Chondrocyte (in vitro differentiated cells): Measurements from ENCODE around the gene ATXN7. TPM values are rescaled to one million over a fixed set of nuclear protein-coding genes. Genes with fewer than 3 reads are reported as not detected.

ENCODE experiments used
- DNase-seq: peaks from one replicate; pipeline ENCODE4 v3.0.0; 2021; ENCODE audit warnings: mixed read lengths, low spot score
- H3K27ac Mint-ChIP-seq: one replicate; pipeline ENCODE4 v1.8.0; 2021; ENCODE audit warnings: mild to moderate bottlenecking, moderate library complexity, mixed read lengths; ENCODE audit not compliant: unreplicated experiment
- H3K27me3 Mint-ChIP-seq: 2 replicates; pipeline ENCODE4 v1.8.0; 2021; ENCODE audit warnings: low read depth, mixed read lengths
- H3K36me3 Mint-ChIP-seq: 2 replicates; pipeline ENCODE4 v1.8.0; 2021; ENCODE audit warnings: low read depth, mixed read lengths
- H3K4me1 Mint-ChIP-seq: 2 replicates; pipeline ENCODE4 v1.8.0; 2021; ENCODE audit warnings: low read depth, mild to moderate bottlenecking, mixed read lengths
- H3K4me3 Mint-ChIP-seq: one replicate; pipeline ENCODE4 v1.8.0; 2021; ENCODE audit warnings: mild to moderate bottlenecking, moderate library complexity, mixed read lengths; ENCODE audit not compliant: unreplicated experiment
- H3K9me3 Mint-ChIP-seq: 2 replicates; pipeline ENCODE4 v1.8.0; 2021; ENCODE audit warnings: low read depth, mixed read lengths
- total RNA-seq: library from RNA; stranded (reverse); gene quantifications from 3 replicates; pipeline ENCODE4 v1.2.1, GENCODE V29; 2021
- TF ChIP-seq, protein P1 (sequence below): fragments of 200-600 bp; sonication (generic); IDR thresholded peaks from 2 replicates; pipeline ENCODE4 v1.5.0; 2021; ENCODE audit warnings: antibody characterized with exemption, mild to moderate bottlenecking, moderate library complexity

ATXN7 gene
- total RNA-seq, 1 donor from 2014 or later = 19.1 TPM

DNA sequence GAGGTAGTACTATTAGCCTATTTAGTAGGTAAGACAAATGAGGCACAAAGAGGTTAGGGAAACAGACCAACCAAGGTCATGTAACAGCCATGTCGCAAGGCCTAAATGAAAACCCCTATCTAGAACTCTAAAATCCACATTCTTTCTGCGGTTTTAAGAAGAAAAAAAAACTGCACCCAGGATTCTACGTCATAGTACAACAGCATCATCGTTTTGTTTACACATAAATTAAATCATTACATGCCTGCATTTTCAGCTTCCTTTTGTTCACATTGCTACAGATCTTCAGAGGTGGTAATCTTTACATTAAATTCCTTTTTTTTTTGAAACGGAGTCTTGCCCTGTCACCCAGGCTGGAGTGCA is 160.2 kb downstream of the ATXN7 start:
- TF ChIP-seq, protein P1, sequence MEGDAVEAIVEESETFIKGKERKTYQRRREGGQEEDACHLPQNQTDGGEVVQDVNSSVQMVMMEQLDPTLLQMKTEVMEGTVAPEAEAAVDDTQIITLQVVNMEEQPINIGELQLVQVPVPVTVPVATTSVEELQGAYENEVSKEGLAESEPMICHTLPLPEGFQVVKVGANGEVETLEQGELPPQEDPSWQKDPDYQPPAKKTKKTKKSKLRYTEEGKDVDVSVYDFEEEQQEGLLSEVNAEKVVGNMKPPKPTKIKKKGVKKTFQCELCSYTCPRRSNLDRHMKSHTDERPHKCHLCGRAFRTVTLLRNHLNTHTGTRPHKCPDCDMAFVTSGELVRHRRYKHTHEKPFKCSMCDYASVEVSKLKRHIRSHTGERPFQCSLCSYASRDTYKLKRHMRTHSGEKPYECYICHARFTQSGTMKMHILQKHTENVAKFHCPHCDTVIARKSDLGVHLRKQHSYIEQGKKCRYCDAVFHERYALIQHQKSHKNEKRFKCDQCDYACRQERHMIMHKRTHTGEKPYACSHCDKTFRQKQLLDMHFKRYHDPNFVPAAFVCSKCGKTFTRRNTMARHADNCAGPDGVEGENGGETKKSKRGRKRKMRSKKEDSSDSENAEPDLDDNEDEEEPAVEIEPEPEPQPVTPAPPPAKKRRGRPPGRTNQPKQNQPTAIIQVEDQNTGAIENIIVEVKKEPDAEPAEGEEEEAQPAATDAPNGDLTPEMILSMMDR = no peak
- Mint-ChIP-seq H3K36me3 (peaks cover 10% of the 10 kb centered on the region), H3K4me1 (peaks cover 32% of the 10 kb centered on the region), H3K27me3 (peaks cover under 1% of the 10 kb centered on the region), H3K27ac (peak overlapping the region; percentile 65), H3K4me3 (peak overlapping the region; percentile 86), H3K9me3 (no peaks in the 10 kb centered on the region)
- no peak for DNase-seq

GRCh38 chr3:64026346-64026745 is 162.7 kb downstream of the ATXN7 start:
- H3K9me3 Mint-ChIP-seq = no peaks in the 10 kb centered on the region
- DNase-seq = no peak
- no peak overlapping the region for H3K4me3 Mint-ChIP-seq
- peaks cover 26% of the 10 kb centered on the region for H3K4me1 Mint-ChIP-seq
- TF ChIP-seq, protein P1 = no peak
- H3K27ac Mint-ChIP-seq = no peak overlapping the region
- peaks cover 3% of the 10 kb centered on the region for H3K27me3 Mint-ChIP-seq
- peaks cover 6% of the 10 kb centered on the region for H3K36me3 Mint-ChIP-seq

GRCh38 chr3:64027658-64028057 is 164.0 kb downstream of the ATXN7 start:
- Mint-ChIP-seq H3K4me3 (no peak overlapping the region), H3K27me3 (peaks cover 3% of the 10 kb centered on the region), H3K4me1 (peaks cover 22% of the 10 kb centered on the region), H3K9me3 (no peaks in the 10 kb centered on the region), H3K36me3 (no peaks in the 10 kb centered on the region), H3K27ac (no peak overlapping the region)
- no peak for DNase-seq
- TF ChIP-seq, protein P1 = no peak

DNA sequence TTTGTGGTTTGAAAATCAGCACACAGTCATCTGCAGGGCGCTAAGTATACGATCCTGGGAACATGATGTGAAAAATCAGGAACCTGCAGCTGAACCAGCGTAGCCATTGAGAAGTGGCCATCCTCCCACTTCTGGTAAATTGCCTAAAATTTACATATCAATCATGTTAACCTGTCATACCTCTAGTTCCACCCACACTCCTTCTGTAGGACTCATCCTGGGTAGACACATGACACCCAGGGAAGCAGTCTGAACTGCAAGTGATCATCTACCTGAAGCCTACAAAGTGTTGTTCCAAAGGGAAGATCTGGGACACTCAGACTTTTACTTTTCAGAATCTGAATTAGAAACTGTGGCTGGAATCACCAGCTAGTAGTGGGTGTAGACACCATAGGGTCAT is 165.1 kb downstream of the ATXN7 start:
- Mint-ChIP-seq H3K9me3 (no peaks in the 10 kb centered on the region), H3K27me3 (peaks cover 3% of the 10 kb centered on the region), H3K4me3 (no peak overlapping the region), H3K36me3 (no peaks in the 10 kb centered on the region), H3K4me1 (peaks cover 19% of the 10 kb centered on the region), H3K27ac (no peak overlapping the region)
- TF ChIP-seq, protein P1 = no peak
- DNase-seq = no peak

GRCh38 chr3:64029287-64029686 is 165.6 kb downstream of the ATXN7 start:
- TF ChIP-seq, protein P1 = no peak
- no peak overlapping the region for H3K27ac Mint-ChIP-seq
- peaks cover 2% of the 10 kb centered on the region for H3K36me3 Mint-ChIP-seq
- H3K27me3 Mint-ChIP-seq = peaks cover 3% of the 10 kb centered on the region
- peaks cover 5% of the 10 kb centered on the region for H3K9me3 Mint-ChIP-seq
- peaks cover 17% of the 10 kb centered on the region for H3K4me1 Mint-ChIP-seq
- H3K4me3 Mint-ChIP-seq = no peak overlapping the region
- DNase-seq = no peak
